HCT116 (cell line): ENCODE data around the gene APP.

Source experiments
- ATF3 ChIP-seq: IDR thresholded peaks from 2 replicates; pipeline ENCODE4 v1.6.1; 2012
- CEBPB ChIP-seq: IDR thresholded peaks from 2 replicates; pipeline ENCODE4 v1.6.1; 2012; ENCODE audit warnings: low read depth
- CTCF ChIP-seq, 3 experiments: fragments of 200-600 bp in 1 of 3; sonication (generic) in 1 of 3; IDR thresholded peaks in 2 of 3; conservative IDR thresholded peaks in 1 of 3; 2 replicates each; pipeline ENCODE4 v1.5.1; 2012 to 2017; ENCODE audit warnings: low read depth in 2 of 3, low read length in 2 of 3, antibody characterized with exemption in 1 of 3, borderline replicate concordance in 1 of 3, control low read depth in 1 of 3, mild to moderate bottlenecking in 1 of 3, mixed read lengths in 1 of 3, mixed run types in 1 of 3, moderate library complexity in 1 of 3; ENCODE audit not compliant: insufficient read depth in 1 of 3
- EZH2 ChIP-seq: fragments of 200-600 bp; sonication (generic); IDR thresholded peaks from 2 replicates; pipeline ENCODE4 v1.6.1; 2017; ENCODE audit warnings: antibody characterized with exemption, mixed run types
- EZH2phosphoT487 ChIP-seq: fragments of 200-600 bp; IDR thresholded peaks from 2 replicates; pipeline ENCODE4 v1.6.1; 2018; ENCODE audit warnings: antibody characterized with exemption, borderline replicate concordance
- MAX ChIP-seq: IDR thresholded peaks from 2 replicates; pipeline ENCODE4 v1.6.1; 2012
- POLR2A ChIP-seq: IDR thresholded peaks from 2 replicates; pipeline ENCODE4 v1.7.0; 2011; ENCODE audit warnings: borderline replicate concordance; ENCODE audit not compliant: insufficient read depth, insufficient read length; ENCODE audit errors: extremely low read depth
- POLR2AphosphoS5 ChIP-seq: IDR thresholded peaks from 2 replicates; pipeline ENCODE4 v1.6.1; 2011; ENCODE audit warnings: mild to moderate bottlenecking, low read depth, low read length, moderate library complexity
- RAD21 ChIP-seq: IDR thresholded peaks from 2 replicates; pipeline ENCODE4 v1.6.1; 2012; ENCODE audit warnings: low read depth, mild to moderate bottlenecking
- REST ChIP-seq: IDR thresholded peaks from 2 replicates; pipeline ENCODE4 v1.6.1; 2012; ENCODE audit warnings: low read depth
- SP1 ChIP-seq: IDR thresholded peaks from 2 replicates; pipeline ENCODE4 v1.6.1; 2012; ENCODE audit warnings: low read depth
- SRF ChIP-seq: IDR thresholded peaks from 2 replicates; pipeline ENCODE4 v1.6.1; 2012; ENCODE audit warnings: low read depth
- ZNF274 ChIP-seq: fragments of 200-500 bp; sonication (Bioruptor generic); IDR thresholded peaks from 2 replicates; pipeline ENCODE4 v1.6.1; 2014; ENCODE audit warnings: mild to moderate bottlenecking, low read depth, low read length, inconsistent platforms

- TF ChIP-seq EZH2phosphoT487 (no peak), POLR2A (no peak), REST (no peak), CTCF (IDR thresholded peaks at IDR 0.05 in 2 of 3, conservative IDR thresholded peaks at IDR 0.05 in 1 of 3; ENCODE audit: borderline replicate concordance in 1 of 3, insufficient read depth in 1 of 3, low read depth in 2 of 3, low read length in 2 of 3) (no peak), MAX (no peak), POLR2AphosphoS5 (no peak), ATF3 (no peak), EZH2 (no peak), SRF (no peak), RAD21 (no peak), CEBPB (no peak), SP1 (no peak), ZNF274 (no peak)
These were observed 46.1 kb downstream of the APP start for GRCh38 chr21:26124421-26124833.
